Vagina (tissue), 2 donors: ENCODE data around the gene GRIP2. TPM values are rescaled to one million over a fixed set of nuclear protein-coding genes. Genes with fewer than 3 reads are reported as not detected.

Experiments
- DNase-seq, 2 donors: peaks; one replicate each; pipeline ENCODE4 v3.0.0-alpha.2; 2017; ENCODE audit errors: extremely low spot score in 2 of 2
- H3K27ac ChIP-seq: fragments of 200-600 bp; sonication (generic); one replicate; pipeline ENCODE4 v1.5.1; 2019
- H3K27me3 ChIP-seq: fragments of 200-600 bp; sonication (generic); one replicate; pipeline ENCODE4 v1.5.1; 2019
- H3K36me3 ChIP-seq, 2 donors: fragments of 200-600 bp; sonication (generic); one replicate each; pipeline ENCODE4 v1.5.1; 2017 to 2019
- H3K4me1 ChIP-seq: fragments of 200-600 bp; sonication (generic); one replicate; pipeline ENCODE4 v1.5.1; 2019
- H3K4me3 ChIP-seq, 2 donors: fragments of 200-600 bp; sonication (generic); 1 replicate in 1 of 2; 2 replicates in 1 of 2; pipeline ENCODE4 v1.5.1; 2016 to 2019
- H3K9me3 ChIP-seq: fragments of 200-600 bp; sonication (generic); one replicate; pipeline ENCODE4 v1.5.1; 2019
- CTCF ChIP-seq, 3 experiments: fragments of 450-650 bp in 2 of 3; fragments of 200-600 bp in 1 of 3; sonication (generic) in 1 of 3; IDR thresholded peaks; one replicate each; pipeline ENCODE4 v1.5.1; 2017 to 2019; ENCODE audit warnings: antibody characterized with exemption in 3 of 3, mild to moderate bottlenecking in 2 of 3, moderate library complexity in 2 of 3
- POLR2A ChIP-seq, 2 donors: fragments of 450-650 bp; IDR thresholded peaks; one replicate each; pipeline ENCODE4 v1.6.1; 2017; ENCODE audit warnings: antibody characterized with exemption in 2 of 2, mild to moderate bottlenecking in 2 of 2, moderate library complexity in 2 of 2
- POLR2AphosphoS5 ChIP-seq, 2 donors: sonication (generic); formaldehyde crosslinking; IDR thresholded peaks; one replicate each; pipeline ENCODE4 v1.9.0; 2017; ENCODE audit warnings: antibody characterized with exemption in 2 of 2, mild to moderate bottlenecking in 2 of 2, low read depth in 1 of 2; ENCODE audit not compliant: insufficient read depth in 1 of 2
- intact Hi-C: fragments of 100-400 bp; cut with DNase I; formaldehyde crosslinking; loops from one replicate; pipeline ENCODE4 v1.15.1; 2023
- total RNA-seq: library from RNA; depleted of rRNA; stranded (reverse); fragments of >200 nt; gene quantifications from one replicate; pipeline ENCODE4 v1.2.3, GENCODE V29; 2016

The GRIP2 gene
- total RNA-seq, 1 donor from 2014 or later, result 0.98 TPM

DNA sequence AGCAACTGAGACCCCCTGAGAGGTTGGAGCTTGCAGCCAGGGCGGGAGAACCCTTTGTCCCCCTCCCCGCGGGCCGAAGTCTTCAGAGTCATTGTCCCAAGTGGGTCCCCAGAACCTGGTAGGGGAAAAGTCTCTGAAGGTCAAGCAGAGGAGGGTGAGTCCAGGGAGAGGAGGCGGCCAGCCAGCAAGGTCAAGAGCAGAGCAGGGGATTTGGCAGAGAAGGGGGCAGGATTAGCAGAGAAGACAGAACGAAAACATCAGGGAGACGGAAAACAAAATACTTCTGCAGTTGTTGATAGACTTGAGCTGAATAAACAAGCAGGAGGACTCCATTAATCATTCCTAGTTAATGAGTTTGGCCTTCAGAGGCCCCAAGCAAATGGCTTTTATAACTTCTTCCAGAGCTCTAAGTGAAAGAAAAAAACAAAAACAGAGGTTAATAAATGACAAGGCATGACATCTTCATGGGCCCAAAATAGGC is 66.7 kb downstream of the GRIP2 start:
- intact Hi-C loops, result no loop called here
- DNase-seq, result no peak
- H3K27ac ChIP-seq, result peak overlapping the region; percentile 63
- no peak overlapping the region for H3K4me3 ChIP-seq
- peaks cover 0 to 23% of the 10 kb centered on the region in 2 donors for H3K36me3 ChIP-seq
- no peaks in the 10 kb centered on the region for H3K9me3 ChIP-seq
- no peaks in the 10 kb centered on the region for H3K27me3 ChIP-seq
- TF ChIP-seq CTCF (IDR thresholded peaks at IDR 0.05) (no peak), POLR2AphosphoS5 (IDR thresholded peaks at IDR 0.05; ENCODE audit: insufficient read depth in 1 of 2, low read depth in 1 of 2) (no peak), POLR2A (IDR thresholded peaks at IDR 0.05) (no peak)
- peaks cover 20% of the 10 kb centered on the region for H3K4me1 ChIP-seq

- Histone ChIP-seq H3K4me3 (no peak overlapping the region), H3K27me3 (no peaks in the 10 kb centered on the region), H3K27ac (peak overlapping the region; percentile 63), H3K36me3 (peaks cover 0 to 20% of the 10 kb centered on the region in 2 donors), H3K4me1 (peaks cover 20% of the 10 kb centered on the region), H3K9me3 (no peaks in the 10 kb centered on the region)
- no peak for DNase-seq
- TF ChIP-seq POLR2AphosphoS5 (IDR thresholded peaks at IDR 0.05; ENCODE audit: insufficient read depth in 1 of 2, low read depth in 1 of 2) (peak in 1 of 2 donors; percentile 9), CTCF (IDR thresholded peaks at IDR 0.05) (no peak)
- intact Hi-C loops, result no loop called here
Measured at GRCh38 chr3:14472471-14473351, 67.4 kb downstream of the GRIP2 start.

DNA sequence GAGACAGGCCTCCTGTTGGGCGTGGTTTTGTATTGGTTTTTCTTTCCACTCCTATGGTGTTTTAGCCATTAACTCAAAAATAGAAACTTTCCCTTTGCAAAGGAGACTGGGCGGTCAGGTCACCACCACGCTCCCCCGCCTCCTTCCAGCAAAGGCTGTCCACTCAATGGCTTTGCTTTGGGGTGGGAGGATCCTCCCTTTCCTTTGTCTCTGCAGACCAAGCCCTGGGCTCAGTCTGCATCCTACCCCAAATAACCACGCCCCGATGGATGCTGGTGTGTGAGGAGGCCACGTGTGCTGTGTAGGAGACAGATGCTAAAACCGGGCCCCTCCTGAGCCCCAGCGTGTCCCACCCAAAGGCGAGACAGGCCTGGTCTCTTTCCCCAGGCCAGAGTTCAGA is 68.5 kb downstream of the GRIP2 start:
- no peak for DNase-seq
- Histone ChIP-seq H3K36me3 (peaks cover 0 to 30% of the 10 kb centered on the region in 2 donors), H3K27me3 (no peaks in the 10 kb centered on the region), H3K4me3 (no peak overlapping the region), H3K27ac (no peak overlapping the region), H3K9me3 (no peaks in the 10 kb centered on the region), H3K4me1 (peaks cover 20% of the 10 kb centered on the region)
- no peak for TF ChIP-seq POLR2A (IDR thresholded peaks at IDR 0.05)
- TF ChIP-seq CTCF (IDR thresholded peaks at IDR 0.05), result no peak
- TF ChIP-seq POLR2AphosphoS5 (IDR thresholded peaks at IDR 0.05; ENCODE audit: insufficient read depth in 1 of 2, low read depth in 1 of 2), result no peak
- intact Hi-C loops, result no loop called here

GRCh38 chr3:14471016-14471415 is 69.1 kb downstream of the GRIP2 start:
- Histone ChIP-seq H3K27ac (no peak overlapping the region), H3K27me3 (no peaks in the 10 kb centered on the region)

More at GRCh38 chr3:14471016-14471415, 69.1 kb downstream of the GRIP2 start:
- DNase-seq, result no peak
- Histone ChIP-seq H3K9me3 (no peaks in the 10 kb centered on the region), H3K36me3 (peaks cover 0 to 33% of the 10 kb centered on the region in 2 donors), H3K4me1 (peaks cover 20% of the 10 kb centered on the region), H3K4me3 (no peak overlapping the region)
- intact Hi-C loops, result no loop called here
- TF ChIP-seq CTCF (IDR thresholded peaks at IDR 0.05) (no peak), POLR2AphosphoS5 (IDR thresholded peaks at IDR 0.05; ENCODE audit: insufficient read depth in 1 of 2, low read depth in 1 of 2) (no peak), POLR2A (IDR thresholded peaks at IDR 0.05) (no peak)
